Hematopoietic multipotent progenitor cell (in vitro differentiated cells): ENCODE measurements around the gene RHEX. TPM values are rescaled to one million over a fixed set of nuclear protein-coding genes. Genes with fewer than 3 reads are reported as not detected.
"Not testable (repeated sequence)": the region's sequence is repeated elsewhere in the genome, so short reads cannot be mapped to it uniquely, and the experiment has no call there.

Experiments
- DNase-seq, 3 donors: peaks; one replicate each; pipeline ENCODE4 v3.0.0-alpha.2; 2011 to 2015; ENCODE audit warnings: low read depth in 2 of 3, low spot score in 2 of 3
- total RNA-seq: library from RNA; depleted of rRNA; stranded (reverse); fragments of >200 nt; gene quantifications from one replicate; pipeline ENCODE4 v1.2.3, GENCODE V29; 2012

The RHEX gene, protein sequence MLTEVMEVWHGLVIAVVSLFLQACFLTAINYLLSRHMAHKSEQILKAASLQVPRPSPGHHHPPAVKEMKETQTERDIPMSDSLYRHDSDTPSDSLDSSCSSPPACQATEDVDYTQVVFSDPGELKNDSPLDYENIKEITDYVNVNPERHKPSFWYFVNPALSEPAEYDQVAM
- total RNA-seq = 46.0 TPM

DNA sequence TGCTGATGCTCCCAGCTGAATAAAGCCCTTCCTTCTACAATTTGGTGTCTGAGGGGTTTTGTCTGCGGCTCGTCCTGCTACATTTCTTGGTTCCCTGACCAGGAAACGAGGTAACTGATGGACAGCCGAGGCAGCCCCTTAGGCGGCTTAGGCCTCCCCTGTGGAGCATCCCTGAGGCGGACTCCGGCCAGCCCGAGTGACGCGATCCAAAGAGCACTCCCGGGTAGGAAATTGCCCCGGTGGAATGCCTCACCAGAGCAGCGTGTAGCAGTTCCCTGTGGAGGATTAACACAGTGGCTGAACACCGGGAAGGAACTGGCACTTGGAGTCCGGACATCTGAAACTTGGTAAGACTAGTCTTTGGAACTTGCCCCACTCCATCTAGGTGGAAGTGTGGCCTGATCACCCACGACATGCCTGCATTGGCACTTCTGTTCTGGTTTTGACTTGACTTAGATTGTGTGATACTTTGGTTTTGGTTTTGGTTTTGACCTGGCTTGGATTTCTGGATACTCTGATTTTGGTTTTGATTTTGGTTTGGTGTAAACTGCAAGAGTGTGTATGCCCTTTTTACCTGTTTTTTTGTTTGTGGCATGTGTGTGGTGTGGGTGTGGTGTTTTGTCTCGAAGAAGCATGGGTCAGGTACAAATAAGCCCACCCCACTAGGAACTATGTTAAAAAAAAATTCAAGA is at the start of gene RHEX:
TSS of gene RHEX (plus strand) at position 255 of the 692 bp plus-strand sequence. CDS start 44,656 bp downstream, outside the sequence.
- DNase-seq = not testable (repeated sequence)

DNA sequence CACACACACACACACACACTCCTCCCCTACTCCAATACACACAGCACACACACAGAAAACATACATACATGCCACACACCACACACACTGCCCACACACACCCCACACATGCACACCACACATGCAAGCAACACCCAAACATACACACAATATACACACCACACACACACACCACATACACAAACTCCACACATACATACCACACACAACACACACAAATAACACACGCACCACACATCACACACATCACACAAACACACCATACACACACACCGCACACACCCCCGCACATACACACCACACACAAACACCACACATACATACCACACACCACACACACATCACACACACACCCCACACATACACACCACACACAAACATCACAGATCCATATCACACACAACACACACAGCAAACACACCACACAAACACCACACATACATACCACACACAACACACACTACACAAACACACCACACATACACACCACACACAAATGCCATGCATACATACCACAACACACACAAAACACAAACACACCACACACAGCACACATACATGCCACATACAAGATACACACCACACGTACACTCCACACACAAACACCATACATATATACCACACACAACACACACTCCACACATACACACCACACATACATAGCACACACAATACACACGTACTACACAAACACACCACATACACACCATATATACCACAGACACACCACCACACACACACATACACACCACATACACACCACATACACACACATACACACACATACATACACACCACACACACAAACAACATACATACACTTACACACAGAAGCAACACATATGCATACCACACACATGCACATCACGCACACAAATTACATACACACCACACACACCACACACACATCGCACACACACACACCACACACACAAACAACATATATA is 48.8 kb upstream of the RHEX start:
- DNase-seq = no peak

DNA sequence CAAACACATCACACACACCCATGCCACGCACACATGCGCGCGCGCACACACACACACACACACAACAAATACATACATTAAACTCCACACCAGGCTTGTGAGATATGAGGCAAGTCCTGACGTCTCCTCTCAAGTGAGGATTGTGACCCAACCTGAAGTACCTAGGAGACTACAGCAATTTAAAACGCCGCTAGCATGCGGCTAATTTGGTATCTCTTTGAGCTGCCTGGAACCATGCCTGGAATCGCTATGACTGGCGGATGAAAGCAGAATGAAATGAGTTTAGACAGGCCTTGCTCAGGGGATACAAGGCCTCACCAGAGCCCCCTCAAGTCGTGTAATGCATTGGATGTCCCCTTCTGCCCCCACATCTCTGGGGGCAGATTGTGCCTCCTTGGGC is 48.1 kb upstream of the RHEX start:
- peak in 1 of 3 donors; percentile 28 for DNase-seq

DNA sequence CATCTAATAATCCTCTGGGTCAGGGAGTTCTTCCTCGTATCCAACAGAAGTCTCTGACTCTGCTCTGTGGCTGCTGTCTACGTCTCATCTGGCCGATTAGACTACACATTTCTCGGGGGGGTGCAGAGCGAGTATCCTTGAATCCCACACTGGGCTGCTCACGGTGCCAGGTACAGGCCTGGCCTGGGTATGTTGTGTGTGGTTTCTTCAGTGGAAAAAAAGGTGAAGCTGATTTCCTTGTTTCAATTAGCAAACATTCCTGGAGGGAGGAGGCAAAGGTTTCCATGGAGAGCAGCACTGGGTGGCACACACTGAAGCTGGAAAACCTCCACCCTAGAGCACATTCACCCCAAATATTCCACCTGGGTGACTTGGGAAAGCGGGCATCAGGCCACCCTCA is 47.7 kb upstream of the RHEX start:
- no peak for DNase-seq

DNA sequence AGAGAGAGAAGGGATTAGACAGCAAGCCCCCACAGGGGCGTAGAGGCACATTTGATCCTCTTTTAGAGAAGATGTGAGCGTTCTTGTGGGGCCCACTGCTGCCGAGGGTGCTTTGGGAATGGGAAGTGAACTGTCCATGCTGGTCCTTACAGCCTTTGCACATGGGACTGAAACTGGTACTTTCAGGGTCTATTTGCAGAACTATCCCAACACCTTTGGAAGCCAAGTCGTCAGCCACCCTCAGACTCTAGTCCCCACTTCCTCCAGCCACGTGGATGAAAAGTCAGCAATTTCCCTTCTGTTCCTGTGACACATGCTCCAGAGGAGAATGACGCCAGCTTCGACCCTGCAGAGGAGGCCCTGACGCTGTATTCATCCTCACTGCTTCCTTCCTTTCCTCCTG is 47.2 kb upstream of the RHEX start:
- DNase-seq = peak in 1 of 3 donors; percentile 29

DNA sequence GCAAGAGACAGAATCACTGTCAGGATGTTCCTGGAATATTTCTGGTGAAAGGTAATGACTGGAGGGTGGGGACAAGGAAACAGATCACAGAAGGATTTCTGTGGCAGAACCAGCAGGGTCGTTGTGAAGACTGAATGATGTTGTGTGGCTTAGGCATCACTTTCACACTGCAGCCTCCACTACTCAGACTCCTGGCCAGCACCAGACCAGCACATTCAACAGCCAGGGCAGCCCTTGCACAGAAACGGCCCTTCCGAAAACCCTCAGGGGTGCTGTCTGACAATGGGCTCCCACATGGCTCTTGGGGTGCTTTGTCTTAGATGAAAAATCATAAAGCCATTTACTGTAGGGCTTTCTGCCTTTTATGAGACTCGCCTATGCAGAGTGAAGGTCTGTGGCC is 46.0 kb upstream of the RHEX start:
- DNase-seq = no peak

DNA sequence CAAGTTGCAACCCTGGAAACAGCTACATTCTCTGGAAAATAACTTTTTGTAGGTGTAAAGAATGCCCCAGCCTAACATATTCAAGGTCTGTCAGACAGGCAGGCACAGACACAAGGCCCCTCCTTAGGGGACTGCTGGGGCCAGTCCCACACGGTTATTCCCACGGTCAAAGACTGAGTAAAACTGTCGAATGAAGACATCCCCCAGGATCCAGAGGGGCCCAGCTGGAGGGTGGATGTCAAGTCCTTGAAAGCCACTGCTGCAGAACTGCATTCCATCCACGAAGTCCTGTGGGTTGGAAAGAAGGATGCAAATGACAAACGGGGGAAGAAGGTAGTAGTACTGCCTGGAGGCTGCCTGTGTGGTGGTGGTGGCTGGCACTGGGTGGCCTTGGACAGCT is 42.9 kb upstream of the RHEX start:
- DNase-seq = no peak

DNA sequence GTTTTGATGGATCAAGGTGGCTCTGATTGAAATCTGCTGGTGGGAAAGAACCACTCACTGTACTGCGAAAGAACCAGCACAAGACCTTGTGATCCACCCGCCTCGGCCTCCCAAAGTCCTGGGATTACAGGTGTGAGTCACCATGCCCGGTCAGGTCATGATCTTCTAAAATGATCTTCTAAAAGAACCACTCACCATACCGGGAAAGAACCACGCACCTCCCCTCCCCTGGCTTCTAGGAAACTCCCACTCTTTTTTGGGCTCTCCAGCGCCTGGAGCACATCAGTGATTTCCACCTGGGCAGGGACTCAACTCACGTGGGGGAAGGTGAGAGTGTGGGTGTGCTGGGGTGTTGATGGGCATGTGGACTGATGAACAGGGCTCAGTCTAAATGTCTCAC is 41.9 kb upstream of the RHEX start:
- DNase-seq = no peak

DNA sequence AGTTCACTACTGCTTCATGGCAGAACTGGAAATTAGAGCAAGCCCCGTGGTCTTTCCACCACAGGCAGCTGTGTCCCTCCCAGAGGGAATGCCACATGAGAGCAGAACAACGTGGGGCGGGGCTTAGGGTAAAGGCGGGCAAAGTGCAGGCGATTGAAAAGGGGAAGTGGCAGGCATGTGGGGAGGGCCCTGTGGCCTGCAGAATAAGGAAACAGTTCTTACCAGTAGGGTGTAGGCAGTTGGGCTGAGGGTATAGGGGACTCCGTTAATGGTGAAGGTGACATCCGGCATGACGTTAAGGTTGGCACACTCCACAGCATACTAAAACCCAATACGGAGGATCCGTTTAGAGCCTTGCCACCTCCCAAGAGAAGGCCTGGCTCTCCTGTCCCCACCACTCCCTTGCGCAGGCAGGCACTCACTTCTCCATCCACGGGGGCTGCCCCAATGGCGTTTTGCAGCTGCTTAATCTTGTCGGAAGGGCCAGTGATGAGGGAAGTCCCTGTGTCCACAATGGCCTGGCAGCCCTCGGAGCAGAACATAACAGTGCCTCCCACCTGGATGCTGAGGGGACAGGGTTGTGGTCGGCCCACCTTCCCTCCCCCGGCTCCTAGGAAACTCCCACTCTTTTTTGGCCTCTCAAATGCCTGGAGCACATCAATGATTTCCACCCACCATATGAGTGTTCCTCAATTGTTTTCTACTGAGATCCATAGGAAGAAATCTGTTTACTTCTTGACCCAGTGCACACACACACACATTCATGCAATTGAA is 40.7 kb upstream of the RHEX start:
- peak in 2 of 3 donors; percentile 92 to 98 for DNase-seq

DNA sequence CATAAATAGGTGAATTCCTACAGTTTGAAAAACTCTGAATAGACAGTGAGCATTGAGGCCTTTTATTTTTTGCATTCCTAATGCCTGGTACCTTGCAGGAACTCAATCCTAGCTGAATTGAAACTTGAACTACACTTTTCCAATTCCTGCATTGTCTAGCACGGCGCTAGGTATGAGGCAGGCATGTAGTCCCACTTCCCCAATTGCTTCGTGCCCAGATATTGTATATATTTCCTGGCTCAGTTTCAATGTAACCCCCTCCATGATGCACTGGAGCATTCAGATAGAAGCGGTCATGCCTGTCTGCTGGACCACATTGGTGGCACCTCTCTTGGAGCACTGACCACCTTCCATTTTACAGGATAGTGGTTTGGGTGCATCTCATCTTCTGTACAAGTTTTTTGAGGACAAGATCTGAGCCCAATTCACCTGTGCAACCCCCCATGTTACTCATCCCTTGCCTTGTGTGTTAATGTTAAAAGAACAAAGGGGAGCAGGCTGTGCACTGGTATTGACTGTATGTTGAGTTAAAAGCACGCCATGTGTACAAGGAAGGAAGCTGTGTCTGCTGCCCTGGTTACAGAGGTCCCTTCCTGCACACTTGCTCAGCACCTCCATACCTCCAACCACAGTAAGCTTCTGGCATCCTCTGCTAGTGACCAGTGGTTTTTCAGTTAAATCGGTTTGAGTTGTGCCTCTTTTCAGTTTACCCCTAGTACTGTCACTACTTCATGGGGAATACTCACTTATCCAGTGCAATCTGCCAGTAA is 39.8 kb upstream of the RHEX start:
- peak in 1 of 3 donors; percentile 57 for DNase-seq

DNA sequence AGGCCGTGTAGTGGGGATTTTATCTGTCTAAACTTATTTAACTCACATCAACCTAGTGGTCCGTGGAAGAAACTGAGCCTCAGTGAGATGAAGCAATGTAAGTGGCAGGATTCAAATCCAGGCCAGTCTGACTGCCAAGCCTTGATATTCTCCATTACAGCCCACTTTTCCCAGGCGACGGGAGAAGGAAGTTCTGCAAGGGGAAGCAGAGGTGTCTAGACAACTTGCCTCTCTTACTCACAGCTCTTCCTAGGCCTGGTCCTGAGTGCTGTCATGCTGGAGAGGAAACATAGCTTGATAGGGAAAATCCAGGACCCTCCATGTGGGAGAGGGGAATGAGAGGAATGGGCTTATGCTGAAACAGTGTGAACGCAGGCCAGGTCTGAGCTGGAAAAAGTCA is 38.4 kb upstream of the RHEX start:
- DNase-seq = no peak

DNA sequence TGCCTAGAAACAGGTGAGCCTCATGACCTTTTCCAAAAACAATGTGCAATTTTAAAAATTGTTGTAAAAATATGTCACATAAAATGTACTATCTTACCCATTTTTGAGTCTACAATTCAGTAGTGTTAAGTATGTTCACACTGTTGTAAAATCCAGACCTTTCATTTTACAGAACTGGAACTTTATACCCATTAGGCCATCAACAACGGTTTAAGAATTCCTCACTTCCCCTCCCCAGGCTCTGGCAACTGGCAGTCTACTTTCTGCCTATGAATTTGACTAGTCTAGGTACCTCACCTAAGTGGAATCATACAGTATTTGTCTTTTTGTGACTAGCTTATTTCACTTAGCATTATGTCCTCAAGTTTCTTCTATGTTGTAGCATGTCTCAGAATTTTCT is 37.9 kb upstream of the RHEX start:
- DNase-seq = no peak

DNA sequence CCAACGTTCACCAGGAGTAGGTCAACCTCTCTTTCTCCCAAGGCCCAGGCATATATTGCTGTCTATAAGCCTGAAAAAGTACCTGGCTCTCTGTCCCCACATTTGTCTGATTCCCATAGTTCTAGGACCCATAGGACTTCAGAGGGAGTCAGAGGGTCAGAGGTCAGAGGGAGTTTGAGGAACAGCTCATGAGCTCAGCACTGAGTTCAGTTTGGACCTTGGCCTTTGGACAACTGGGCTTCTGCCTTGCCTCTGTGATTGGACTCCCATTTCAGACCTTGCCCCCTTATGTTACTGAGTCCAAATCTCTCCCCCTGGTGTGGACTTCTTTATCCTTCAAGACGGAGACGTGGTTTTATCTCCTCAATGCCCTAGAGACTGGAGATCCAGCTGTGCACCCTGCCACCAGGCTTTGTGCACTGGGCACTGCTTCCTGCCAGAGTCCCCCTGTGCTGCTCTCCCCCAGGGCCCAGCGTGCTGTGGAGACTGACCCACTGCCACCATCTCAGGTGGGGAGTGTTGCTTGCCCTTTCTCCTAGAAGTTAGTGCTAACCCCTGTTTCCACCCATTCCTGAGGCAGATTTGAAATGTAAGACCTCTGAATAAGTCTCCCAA is 32.5 kb upstream of the RHEX start:
- DNase-seq = no peak

DNA sequence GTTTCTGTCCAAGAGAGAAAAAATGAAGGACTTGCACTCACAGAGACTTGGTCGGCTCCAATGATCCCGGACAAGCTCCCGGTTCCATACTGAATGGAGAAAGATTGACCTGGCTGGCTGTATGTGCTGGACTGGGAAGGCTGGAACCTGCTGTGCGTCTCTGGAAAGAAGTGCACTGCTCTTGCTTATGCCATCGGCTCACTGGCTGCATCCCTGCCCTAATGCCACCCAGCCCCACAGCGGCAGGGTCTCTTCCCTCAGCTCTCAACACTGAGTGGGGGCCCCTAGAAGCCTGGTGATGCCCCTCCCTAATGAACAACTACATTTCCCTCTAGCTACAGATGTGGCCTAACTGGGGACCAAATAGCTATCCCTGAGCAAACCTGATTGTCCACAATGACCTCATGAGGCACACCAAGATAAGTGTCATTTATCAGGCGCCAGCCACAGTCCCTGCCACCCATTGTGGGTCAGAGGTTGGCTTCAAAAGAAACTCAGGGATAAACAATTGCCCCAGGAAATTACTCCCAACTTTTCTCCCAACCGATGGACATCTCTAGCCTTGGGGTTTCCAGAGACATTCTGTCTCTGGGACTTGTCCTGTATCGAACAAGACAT is 31.9 kb upstream of the RHEX start:
- DNase-seq = no peak

DNA sequence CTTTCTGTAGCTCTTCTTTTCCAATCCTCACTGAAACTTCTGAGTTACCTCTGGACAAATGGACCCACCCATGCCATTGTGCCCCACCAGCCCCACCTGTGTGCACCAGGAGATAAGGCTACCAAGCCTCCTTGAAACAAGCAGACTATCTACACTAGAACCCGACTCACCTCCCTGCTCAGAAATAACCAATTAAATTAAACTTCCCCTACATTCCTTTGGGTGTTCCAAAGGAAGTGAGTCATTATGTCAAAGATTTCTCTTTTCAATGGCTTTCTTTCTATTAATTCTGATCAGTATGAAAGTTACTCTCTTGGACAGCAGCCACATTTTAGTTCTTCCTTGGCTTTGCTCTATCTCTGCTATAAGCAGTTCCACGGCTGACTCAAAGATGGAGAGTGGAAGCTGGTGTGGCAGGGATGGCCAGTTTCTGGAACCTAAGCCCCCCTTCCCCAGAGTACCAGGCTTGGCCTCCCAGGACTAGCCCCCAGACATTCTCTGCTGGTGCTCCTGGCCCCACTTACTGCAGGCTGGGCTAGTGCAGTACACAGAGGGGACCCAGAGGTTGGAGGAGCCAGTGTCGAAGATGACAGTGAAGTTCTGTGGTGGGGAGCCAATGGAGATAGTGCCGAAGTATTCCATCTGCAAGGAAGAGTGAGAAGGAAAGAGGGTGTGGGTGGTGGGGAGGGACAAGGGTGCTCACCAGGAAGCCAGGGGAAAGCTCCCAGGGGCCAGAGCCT is 31.2 kb upstream of the RHEX start:
- DNase-seq = no peak

DNA sequence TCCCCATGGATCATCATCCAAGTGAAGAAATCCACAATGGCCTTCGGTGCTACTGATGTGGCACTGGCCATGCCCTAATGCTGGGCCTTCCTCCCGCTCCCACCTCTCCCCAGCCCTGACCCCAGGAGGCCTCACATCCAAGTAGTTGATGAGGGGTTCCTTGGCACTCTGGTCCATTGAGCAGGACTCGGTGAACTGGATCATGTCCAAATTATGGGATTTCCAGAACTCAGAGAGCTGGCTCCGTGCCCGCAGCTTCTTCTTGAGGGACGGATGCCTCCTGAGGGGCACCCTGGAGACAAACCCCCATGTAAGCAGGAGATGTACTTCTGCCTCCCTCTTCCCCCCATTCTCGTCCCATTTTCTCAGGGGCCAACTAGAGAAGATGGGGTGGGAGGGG is 30.2 kb upstream of the RHEX start:
- no peak for DNase-seq

DNA sequence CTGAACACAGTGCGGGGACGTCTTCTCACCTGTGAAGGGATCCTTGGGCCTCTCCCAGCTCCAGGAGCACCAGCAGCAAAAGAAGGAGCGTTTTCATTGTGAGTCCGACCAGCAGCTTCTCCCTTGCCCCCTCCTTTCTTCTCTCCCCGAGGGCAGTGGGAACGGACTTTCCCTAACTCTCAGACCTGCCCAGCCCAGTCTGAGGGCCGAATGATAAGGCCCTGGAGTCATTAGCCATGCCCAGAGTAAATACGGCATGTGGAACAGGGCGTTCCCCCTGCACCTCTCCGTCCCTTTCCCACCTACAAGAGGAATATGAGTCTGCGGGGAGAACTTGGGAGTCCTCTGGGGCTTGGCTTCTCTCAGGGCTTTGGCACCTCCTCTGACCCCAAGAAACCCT is 29.3 kb upstream of the RHEX start, which contains the start of gene CTSE:
TSS of gene CTSE (minus strand) at position 201 of the 400 bp plus-strand sequence. CDS start at position 97, 104 bp downstream.
- no peak for DNase-seq

DNA sequence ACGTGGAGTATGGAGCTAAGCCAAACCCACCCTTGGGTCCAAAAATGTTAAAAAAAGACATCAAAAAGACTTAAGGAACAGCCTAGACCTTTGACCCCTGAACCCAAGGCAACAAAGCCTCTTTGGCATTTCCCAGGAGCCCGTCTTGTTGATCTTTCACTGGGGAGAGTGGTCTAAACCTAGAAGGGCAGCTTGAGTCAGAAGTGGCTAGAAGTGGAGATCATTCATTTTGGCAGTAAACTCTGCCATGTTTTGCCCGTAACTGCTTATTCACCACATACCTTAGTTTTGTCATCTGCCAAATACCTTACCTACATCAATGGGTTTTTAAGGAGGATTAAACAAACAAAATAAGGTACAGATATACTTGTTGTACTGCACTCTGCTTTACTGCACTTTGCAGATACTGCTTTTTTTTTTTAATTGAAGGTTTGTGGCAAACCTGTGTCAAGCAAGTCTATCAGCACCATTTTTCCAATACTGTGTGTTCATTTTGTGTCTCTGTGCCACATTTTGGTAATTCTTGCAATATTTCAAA is 27.6 kb upstream of the RHEX start:
- DNase-seq = no peak
